Thyroid gland (tissue), 4 donors: Measurements from ENCODE around the gene RPL29.
"Not testable (repeated sequence)": the region's sequence is repeated elsewhere in the genome, so short reads cannot be mapped to it uniquely, and the experiment has no call there.

Source experiments
- POLR2A ChIP-seq, 2 donors: fragments of 450-650 bp; IDR thresholded peaks; one replicate each; pipeline ENCODE4 v1.6.1; 2017; ENCODE audit warnings: antibody characterized with exemption in 2 of 2, mild to moderate bottlenecking in 2 of 2, moderate library complexity in 1 of 2
- TF ChIP-seq, protein P1 (sequence below), 6 experiments: fragments of 200-600 bp in 3 of 6; fragments of 450-650 bp in 3 of 6; sonication (generic) in 3 of 6; IDR thresholded peaks; one replicate each; pipeline ENCODE4 v1.5.1; 2016 to 2019; ENCODE audit warnings: antibody characterized with exemption in 6 of 6, mild to moderate bottlenecking in 2 of 6, inconsistent platforms in 1 of 6, moderate library complexity in 1 of 6

- TF ChIP-seq, protein P1, sequence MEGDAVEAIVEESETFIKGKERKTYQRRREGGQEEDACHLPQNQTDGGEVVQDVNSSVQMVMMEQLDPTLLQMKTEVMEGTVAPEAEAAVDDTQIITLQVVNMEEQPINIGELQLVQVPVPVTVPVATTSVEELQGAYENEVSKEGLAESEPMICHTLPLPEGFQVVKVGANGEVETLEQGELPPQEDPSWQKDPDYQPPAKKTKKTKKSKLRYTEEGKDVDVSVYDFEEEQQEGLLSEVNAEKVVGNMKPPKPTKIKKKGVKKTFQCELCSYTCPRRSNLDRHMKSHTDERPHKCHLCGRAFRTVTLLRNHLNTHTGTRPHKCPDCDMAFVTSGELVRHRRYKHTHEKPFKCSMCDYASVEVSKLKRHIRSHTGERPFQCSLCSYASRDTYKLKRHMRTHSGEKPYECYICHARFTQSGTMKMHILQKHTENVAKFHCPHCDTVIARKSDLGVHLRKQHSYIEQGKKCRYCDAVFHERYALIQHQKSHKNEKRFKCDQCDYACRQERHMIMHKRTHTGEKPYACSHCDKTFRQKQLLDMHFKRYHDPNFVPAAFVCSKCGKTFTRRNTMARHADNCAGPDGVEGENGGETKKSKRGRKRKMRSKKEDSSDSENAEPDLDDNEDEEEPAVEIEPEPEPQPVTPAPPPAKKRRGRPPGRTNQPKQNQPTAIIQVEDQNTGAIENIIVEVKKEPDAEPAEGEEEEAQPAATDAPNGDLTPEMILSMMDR (IDR thresholded peaks at IDR 0.05) = not testable (repeated sequence)
- not testable (repeated sequence) for TF ChIP-seq POLR2A (IDR thresholded peaks at IDR 0.05)
Observed at GRCh38 chr3:51993657-51994056, 2.0 kb downstream of the RPL29 start.
